ENCODE results near the gene USP5.

DNA sequence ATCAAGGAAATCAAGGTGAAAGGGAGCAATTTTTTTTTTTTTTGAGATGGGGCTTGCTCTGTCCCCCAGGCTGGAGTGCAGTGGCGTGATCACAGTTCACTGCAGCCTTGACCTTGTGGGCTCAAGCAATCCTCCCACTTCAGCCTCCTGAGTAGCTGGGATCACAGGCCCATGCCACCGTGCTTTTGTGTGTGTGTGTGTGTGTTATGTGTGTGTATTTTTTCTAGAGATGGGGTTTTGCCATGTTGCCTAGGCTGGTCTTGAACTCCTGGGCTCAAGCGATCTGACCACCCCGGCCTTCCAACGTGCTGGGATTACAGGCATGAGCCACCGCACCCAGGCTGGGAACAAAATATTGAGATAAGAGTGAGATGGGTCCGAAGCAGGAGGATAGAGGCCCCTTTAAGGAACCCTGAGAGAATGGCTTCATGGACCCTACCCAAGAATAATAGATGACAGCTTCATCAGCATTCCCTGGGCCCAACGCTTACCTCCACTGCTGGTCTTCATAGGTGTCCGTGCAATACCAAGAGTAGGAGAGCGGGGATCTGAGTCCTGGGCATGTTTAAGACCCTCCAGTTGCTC, 1.9 kb upstream of the USP5 start:
- TF ChIP-seq, protein P1, sequence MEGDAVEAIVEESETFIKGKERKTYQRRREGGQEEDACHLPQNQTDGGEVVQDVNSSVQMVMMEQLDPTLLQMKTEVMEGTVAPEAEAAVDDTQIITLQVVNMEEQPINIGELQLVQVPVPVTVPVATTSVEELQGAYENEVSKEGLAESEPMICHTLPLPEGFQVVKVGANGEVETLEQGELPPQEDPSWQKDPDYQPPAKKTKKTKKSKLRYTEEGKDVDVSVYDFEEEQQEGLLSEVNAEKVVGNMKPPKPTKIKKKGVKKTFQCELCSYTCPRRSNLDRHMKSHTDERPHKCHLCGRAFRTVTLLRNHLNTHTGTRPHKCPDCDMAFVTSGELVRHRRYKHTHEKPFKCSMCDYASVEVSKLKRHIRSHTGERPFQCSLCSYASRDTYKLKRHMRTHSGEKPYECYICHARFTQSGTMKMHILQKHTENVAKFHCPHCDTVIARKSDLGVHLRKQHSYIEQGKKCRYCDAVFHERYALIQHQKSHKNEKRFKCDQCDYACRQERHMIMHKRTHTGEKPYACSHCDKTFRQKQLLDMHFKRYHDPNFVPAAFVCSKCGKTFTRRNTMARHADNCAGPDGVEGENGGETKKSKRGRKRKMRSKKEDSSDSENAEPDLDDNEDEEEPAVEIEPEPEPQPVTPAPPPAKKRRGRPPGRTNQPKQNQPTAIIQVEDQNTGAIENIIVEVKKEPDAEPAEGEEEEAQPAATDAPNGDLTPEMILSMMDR (IDR thresholded peaks at IDR 0.05; ENCODE audit: insufficient read depth, low read length, poor library complexity, severe bottlenecking): no peak
- TF ChIP-seq EZH2phosphoT487 (conservative IDR thresholded peaks at IDR 0.05; ENCODE audit: low read length): no peak
